PC-3 (cell line): Measurements from ENCODE around the gene TLNRD1. TPM values are rescaled to one million over a fixed set of nuclear protein-coding genes. Genes with fewer than 3 reads are reported as not detected.

Source experiments
- ATAC-seq: fragments of 200-7000 bp; cut with Tn5 transposase; 2 replicates; pipeline ENCODE4 v1.9.1; 2020; ENCODE audit warnings: mild to moderate bottlenecking, moderate library complexity
- BruUV-seq: library from RNA; stranded (reverse); fragments of 400-500 nt; replicated peaks from 2 replicates; lab custom pipeline; 2021; lab: Mats Ljungman, UMichigan
- CTCF ChIA-PET: fragments of 300-600 bp; sonication (Branson Sonifier 250); formaldehyde crosslinking; loops from one replicate; lab custom pipeline; 2022; ENCODE audit warnings: antibody characterized with exemption; lab: Charles Lee
- POLR2A ChIA-PET: fragments of 300-600 bp; sonication (Branson Sonifier 250); formaldehyde crosslinking; loops from one replicate; lab custom pipeline; 2022; ENCODE audit warnings: antibody characterized with exemption; ENCODE audit not compliant: unreplicated experiment; lab: Charles Lee
- DNase-seq: peaks from one replicate; pipeline ENCODE4 v3.0.0-alpha.2; 2015
- H2AFZ ChIP-seq: fragments of 300-600 bp; sonication (generic); 2 replicates; pipeline ENCODE4 v1.6.0; 2016; ENCODE audit warnings: antibody characterized with exemption, low read length
- H3F3A ChIP-seq: fragments of 300-600 bp; sonication (generic); one replicate; pipeline ENCODE4 v1.6.0; 2017; ENCODE audit warnings: antibody characterized with exemption, low read length, control low read depth, mild to moderate bottlenecking; ENCODE audit not compliant: unreplicated experiment
- H3K27ac ChIP-seq: fragments of 300-600 bp; sonication (generic); 2 replicates; pipeline ENCODE4 v1.5.1; 2016; ENCODE audit warnings: mild to moderate bottlenecking, low read length
- H3K27me3 ChIP-seq: fragments of 300-600 bp; sonication (generic); 2 replicates; pipeline ENCODE4 v1.6.1; 2016; ENCODE audit warnings: low read length, mixed read lengths
- H3K36me3 ChIP-seq: fragments of 300-600 bp; sonication (generic); 2 replicates; pipeline ENCODE4 v1.6.1; 2016; ENCODE audit warnings: low read depth, mixed run types, low read length, mixed read lengths
- H3K4me1 ChIP-seq: fragments of 300-600 bp; sonication (generic); 2 replicates; pipeline ENCODE4 v1.5.1; 2016; ENCODE audit warnings: low read length; ENCODE audit not compliant: insufficient read depth
- H3K4me2 ChIP-seq: fragments of 300-600 bp; sonication (generic); 2 replicates; pipeline ENCODE4 v1.6.0; 2016; ENCODE audit warnings: low read length
- H3K4me3 ChIP-seq: fragments of 300-600 bp; sonication (generic); 2 replicates; pipeline ENCODE4 v1.5.1; 2016; ENCODE audit warnings: mild to moderate bottlenecking, low read length, mixed read lengths
- H3K79me2 ChIP-seq: fragments of 300-600 bp; sonication (generic); 2 replicates; pipeline ENCODE4 v1.6.1; 2017; ENCODE audit warnings: low read length, mixed read lengths
- H3K9ac ChIP-seq: fragments of 300-600 bp; sonication (generic); 2 replicates; pipeline ENCODE4 v1.6.0; 2016; ENCODE audit warnings: mild to moderate bottlenecking, low read length
- H3K9me2 ChIP-seq: fragments of 300-600 bp; sonication (generic); replicated peaks from 2 replicates; pipeline ENCODE4 v1.6.1; 2016; ENCODE audit warnings: mixed run types, low read length, mixed read lengths
- H3K9me3 ChIP-seq: fragments of 300-600 bp; sonication (generic); 2 replicates; pipeline ENCODE4 v1.6.1; 2016; ENCODE audit warnings: low read length, mixed read lengths
- H4K20me1 ChIP-seq: fragments of 300-600 bp; sonication (generic); 2 replicates; pipeline ENCODE4 v1.6.1; 2016; ENCODE audit warnings: low read length, mixed read lengths
- EZH2 ChIP-seq: fragments of 300-600 bp; sonication (generic); IDR thresholded peaks from one replicate; pipeline ENCODE4 v1.6.1; 2017; ENCODE audit warnings: antibody characterized with exemption, mild to moderate bottlenecking, low read length; ENCODE audit not compliant: unreplicated experiment
- EZH2phosphoT487 ChIP-seq: fragments of 300-600 bp; sonication (generic); IDR thresholded peaks from 2 replicates; pipeline ENCODE4 v1.6.1; 2018; ENCODE audit warnings: mild to moderate bottlenecking, antibody characterized with exemption, low read length, borderline replicate concordance
- intact Hi-C: fragments of 100-400 bp; cut with micrococcal nuclease; formaldehyde crosslinking; loops from 2 replicates; pipeline ENCODE4 v1.9.0; 2023
- total RNA-seq: library from RNA; depleted of rRNA; stranded (reverse); fragments of >200 nt; gene quantifications from 2 replicates; pipeline ENCODE4 v1.2.3, GENCODE V29; 2014
- TF ChIP-seq, protein P1 (sequence below): fragments of 300-600 bp; sonication (generic); conservative IDR thresholded peaks from 2 replicates; pipeline ENCODE4 v1.5.1; 2017; ENCODE audit warnings: antibody characterized with exemption, low read depth, mild to moderate bottlenecking, low read length

The TLNRD1 gene
- total RNA-seq, 1 experiment from 2014 or later: 17.8 TPM

DNA sequence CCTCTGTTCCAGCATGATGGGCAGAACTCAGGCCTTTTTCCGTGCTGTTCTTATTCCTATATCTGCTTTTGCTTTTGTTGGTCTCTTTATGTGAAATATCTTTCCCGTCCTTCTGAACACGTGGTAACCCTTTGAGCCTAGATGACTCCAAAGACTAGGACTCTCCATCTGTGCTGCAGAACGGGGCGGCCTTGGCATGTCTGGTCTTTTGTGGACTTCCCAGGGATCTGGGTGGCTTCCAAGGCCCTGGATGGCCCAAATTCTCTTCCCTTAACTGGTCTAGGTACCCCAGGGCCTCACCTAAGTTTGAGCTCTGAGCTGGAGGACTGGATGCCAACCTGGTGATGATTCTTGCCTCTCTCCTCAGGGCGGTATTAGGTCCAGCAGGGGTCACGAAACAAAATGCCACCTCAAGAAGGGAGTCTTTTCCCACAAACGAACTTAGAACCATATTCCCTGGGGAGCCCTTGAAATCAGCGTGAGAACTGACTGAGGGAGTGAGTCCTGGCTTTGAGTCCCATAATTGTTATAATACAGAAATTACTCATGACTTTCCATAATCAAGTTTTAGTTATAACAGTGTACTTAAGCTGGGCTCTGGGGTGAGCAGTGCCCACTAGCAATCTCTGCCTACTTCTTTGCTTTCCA is 13.8 kb downstream of the TLNRD1 start:
- Histone ChIP-seq H2AFZ (no peak overlapping the region), H4K20me1 (no peaks in the 10 kb centered on the region), H3K4me3 (no peak overlapping the region), H3K9me2 (no peaks in the 10 kb centered on the region), H3K4me2 (no peak overlapping the region), H3K9me3 (no peaks in the 10 kb centered on the region), H3K27ac (no peak overlapping the region), H3K9ac (no peak overlapping the region), H3K79me2 (peaks cover 18% of the 10 kb centered on the region), H3K36me3 (no peaks in the 10 kb centered on the region), H3K27me3 (no peaks in the 10 kb centered on the region), H3K4me1 (no peaks in the 10 kb centered on the region), H3F3A (no peaks in the 10 kb centered on the region)
- ATAC-seq (no peak), DNase-seq (no peak)
- TF ChIP-seq, protein P1, sequence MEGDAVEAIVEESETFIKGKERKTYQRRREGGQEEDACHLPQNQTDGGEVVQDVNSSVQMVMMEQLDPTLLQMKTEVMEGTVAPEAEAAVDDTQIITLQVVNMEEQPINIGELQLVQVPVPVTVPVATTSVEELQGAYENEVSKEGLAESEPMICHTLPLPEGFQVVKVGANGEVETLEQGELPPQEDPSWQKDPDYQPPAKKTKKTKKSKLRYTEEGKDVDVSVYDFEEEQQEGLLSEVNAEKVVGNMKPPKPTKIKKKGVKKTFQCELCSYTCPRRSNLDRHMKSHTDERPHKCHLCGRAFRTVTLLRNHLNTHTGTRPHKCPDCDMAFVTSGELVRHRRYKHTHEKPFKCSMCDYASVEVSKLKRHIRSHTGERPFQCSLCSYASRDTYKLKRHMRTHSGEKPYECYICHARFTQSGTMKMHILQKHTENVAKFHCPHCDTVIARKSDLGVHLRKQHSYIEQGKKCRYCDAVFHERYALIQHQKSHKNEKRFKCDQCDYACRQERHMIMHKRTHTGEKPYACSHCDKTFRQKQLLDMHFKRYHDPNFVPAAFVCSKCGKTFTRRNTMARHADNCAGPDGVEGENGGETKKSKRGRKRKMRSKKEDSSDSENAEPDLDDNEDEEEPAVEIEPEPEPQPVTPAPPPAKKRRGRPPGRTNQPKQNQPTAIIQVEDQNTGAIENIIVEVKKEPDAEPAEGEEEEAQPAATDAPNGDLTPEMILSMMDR: no peak
- TF ChIP-seq EZH2phosphoT487 (no peak), EZH2 (no peak)
- CTCF ChIA-PET: no interaction called here
- BruUV-seq: no TSS peak
- POLR2A ChIA-PET: no interaction called here
- intact Hi-C loops: no loop called here

DNA sequence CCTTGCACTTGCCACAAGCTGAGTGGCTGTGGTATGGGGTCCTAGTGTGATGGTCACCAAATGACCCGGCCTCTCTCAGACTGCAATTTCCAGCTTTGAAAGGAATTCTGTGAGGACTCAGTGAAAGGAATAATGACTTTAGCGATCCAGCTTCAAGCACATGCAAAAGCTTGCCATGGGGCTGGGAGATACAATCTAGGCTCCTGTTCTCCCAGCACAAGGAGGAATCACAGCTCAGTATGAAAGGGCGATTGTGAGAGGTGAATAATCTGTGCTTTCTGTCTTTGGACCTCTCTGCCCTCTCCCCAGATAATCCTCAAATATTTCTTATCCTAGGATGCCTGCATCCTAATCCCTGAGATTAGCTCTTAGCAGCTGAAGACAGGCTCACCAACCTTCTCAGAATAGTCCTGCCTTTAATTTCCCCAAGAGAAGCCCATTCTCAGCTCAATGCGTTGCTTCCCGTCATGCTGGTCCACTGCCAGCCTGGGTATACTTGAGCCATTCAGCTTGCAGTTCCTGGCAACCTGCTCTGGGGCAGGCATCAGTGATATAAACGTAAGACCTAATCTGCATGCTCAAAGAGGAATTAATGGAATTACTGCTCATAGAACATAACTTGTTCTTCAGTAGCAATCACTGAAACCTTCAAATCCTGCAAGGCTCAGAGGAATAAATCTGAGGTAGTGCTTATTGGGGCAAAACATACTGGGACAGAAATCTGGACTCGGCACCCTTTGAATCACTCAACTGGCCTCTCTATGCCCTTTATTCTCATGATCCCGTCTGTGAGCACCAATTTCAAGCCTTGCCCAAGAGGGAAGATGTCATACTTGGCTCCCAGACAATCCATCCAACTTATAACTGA is 15.1 kb downstream of the TLNRD1 start:
- no peak for TF ChIP-seq EZH2
- TF ChIP-seq, protein P1: no peak
- TF ChIP-seq EZH2phosphoT487: no peak
- no peaks in the 10 kb centered on the region for H3F3A ChIP-seq
- no peaks in the 10 kb centered on the region for H3K9me2 ChIP-seq
- intact Hi-C loops: no loop called here
- no peaks in the 10 kb centered on the region for H4K20me1 ChIP-seq
- no peak overlapping the region for H3K9ac ChIP-seq
- H3K27ac ChIP-seq: no peak overlapping the region
- H3K79me2 ChIP-seq: 0 out of 2 replicates have a peak, but pooled peaks cover 8% of the 10 kb centered on the region
- H3K36me3 ChIP-seq: no peaks in the 10 kb centered on the region
- H3K4me1 ChIP-seq: no peaks in the 10 kb centered on the region
- H3K4me3 ChIP-seq: no peak overlapping the region
- H2AFZ ChIP-seq: no peak overlapping the region
- H3K4me2 ChIP-seq: no peak overlapping the region
- POLR2A ChIA-PET: interaction anchor here (0.6 kb wide), 1 partner anchor 37 kb away, joined by 3 read pairs; no protein-coding TSS in a partner anchor
- H3K27me3 ChIP-seq: no peaks in the 10 kb centered on the region
- DNase-seq: no peak
- no peaks in the 10 kb centered on the region for H3K9me3 ChIP-seq
- ATAC-seq: no peak
- CTCF ChIA-PET: no interaction called here
- BruUV-seq: no TSS peak
